ENCODE measurements around the gene KRTAP5-4.
A peak's percentile ranks its signal among the peaks of the same experiment; 100 is the strongest.
"Not testable (repeated sequence)": the region's sequence is repeated elsewhere in the genome, so short reads cannot be mapped to it uniquely, and the experiment has no call there.

KRTAP5-4 gene

GRCh38 chr11:1652771-1653540, 31.0 kb upstream of the KRTAP5-4 start:
- peak; percentile 76 for DNase-seq (ENCODE audit: low read depth, low spot score)

- no peak for DNase-seq (ENCODE audit: low read depth, low spot score)
These were observed 30.5 kb upstream of the KRTAP5-4 start for GRCh38 chr11:1652442-1652770.

- DNase-seq (ENCODE audit: low read depth, low spot score), result no peak
These were observed 30.1 kb upstream of the KRTAP5-4 start for GRCh38 chr11:1652026-1652425.

GRCh38 chr11:1651411-1651980, 29.6 kb upstream of the KRTAP5-4 start:
- DNase-seq (ENCODE audit: low read depth, low spot score), result no peak

- no peak for DNase-seq (ENCODE audit: low read depth, low spot score)
These were observed 29.0 kb upstream of the KRTAP5-4 start for GRCh38 chr11:1650918-1651262.

GRCh38 chr11:1650034-1650917, 28.3 kb upstream of the KRTAP5-4 start:
- DNase-seq (ENCODE audit: low read depth, low spot score), result no peak

- no peak for DNase-seq (ENCODE audit: low read depth, low spot score)
These were observed 26.9 kb upstream of the KRTAP5-4 start for GRCh38 chr11:1648653-1649420.

GRCh38 chr11:1647901-1648652, 26.1 kb upstream of the KRTAP5-4 start:
- DNase-seq (ENCODE audit: low read depth, low spot score), result no peak

- DNase-seq (ENCODE audit: low read depth, low spot score), result not testable (repeated sequence)
These were observed 24.6 kb upstream of the KRTAP5-4 start for GRCh38 chr11:1646540-1646939.

- DNase-seq (ENCODE audit: low read depth, low spot score), result no peak
These were observed 23.5 kb upstream of the KRTAP5-4 start for GRCh38 chr11:1645357-1645821.

GRCh38 chr11:1644601-1645356, 22.8 kb upstream of the KRTAP5-4 start:
- DNase-seq (ENCODE audit: low read depth, low spot score), result no peak

GRCh38 chr11:1643146-1643690, 21.3 kb upstream of the KRTAP5-4 start:
- DNase-seq (ENCODE audit: low read depth, low spot score), result no peak

GRCh38 chr11:1642288-1643145, 20.6 kb upstream of the KRTAP5-4 start:
- DNase-seq (ENCODE audit: low read depth, low spot score), result no peak

- DNase-seq (ENCODE audit: low read depth, low spot score), result no peak
These were observed 19.2 kb upstream of the KRTAP5-4 start for GRCh38 chr11:1641096-1641495.

GRCh38 chr11:1640076-1640946, 18.4 kb upstream of the KRTAP5-4 start:
- peak; percentile 78 for DNase-seq (ENCODE audit: low read depth, low spot score)

- no peak for DNase-seq (ENCODE audit: low read depth, low spot score)
These were observed 17.7 kb upstream of the KRTAP5-4 start for GRCh38 chr11:1639666-1640065.

GRCh38 chr11:1639102-1639620, 17.2 kb upstream of the KRTAP5-4 start:
- no peak for DNase-seq (ENCODE audit: low read depth, low spot score)

GRCh38 chr11:1638344-1638743, 16.4 kb upstream of the KRTAP5-4 start:
- no peak for DNase-seq (ENCODE audit: low read depth, low spot score)

All from ELF-1 (cell line).